ENCODE measurements around the gene NID2. TPM values are rescaled to one million over a fixed set of nuclear protein-coding genes. Genes with fewer than 3 reads are reported as not detected.
A peak's percentile ranks its signal among the peaks of the same experiment; 100 is the strongest.

NID2 gene
- total RNA-seq, 1 experiment from 2014 or later = 12.6 TPM

- Histone ChIP-seq H3K36me3 (ENCODE audit: insufficient read depth, low read length, poor library complexity, severe bottlenecking) (peaks cover 77% of the 10 kb centered on the region), H3K4me3 (ENCODE audit: low read depth, low read length, poor library complexity, severe bottlenecking) (no peak overlapping the region), H3K4me1 (ENCODE audit: insufficient read depth, low read length, poor library complexity, severe bottlenecking) (peaks cover 5% of the 10 kb centered on the region), H3K9me3 (ENCODE audit: low read depth, low read length, poor library complexity, severe bottlenecking) (no peaks in the 10 kb centered on the region), H3K27me3 (replicated peaks; ENCODE audit: insufficient read depth, low read depth, low read length, poor library complexity) (no peaks in the 10 kb centered on the region), H3K27ac (ENCODE audit: low read depth, low read length, poor library complexity, severe bottlenecking) (no peak overlapping the region)
- peak; percentile 53 for DNase-seq (ENCODE audit: low spot score)
- BruUV-seq (replicated peaks) = no TSS peak
- TF ChIP-seq EZH2 (IDR thresholded peaks at IDR 0.05; ENCODE audit: borderline replicate concordance, low read depth, low read length, poor library complexity, severe bottlenecking) = no peak
- TF ChIP-seq, protein P1, sequence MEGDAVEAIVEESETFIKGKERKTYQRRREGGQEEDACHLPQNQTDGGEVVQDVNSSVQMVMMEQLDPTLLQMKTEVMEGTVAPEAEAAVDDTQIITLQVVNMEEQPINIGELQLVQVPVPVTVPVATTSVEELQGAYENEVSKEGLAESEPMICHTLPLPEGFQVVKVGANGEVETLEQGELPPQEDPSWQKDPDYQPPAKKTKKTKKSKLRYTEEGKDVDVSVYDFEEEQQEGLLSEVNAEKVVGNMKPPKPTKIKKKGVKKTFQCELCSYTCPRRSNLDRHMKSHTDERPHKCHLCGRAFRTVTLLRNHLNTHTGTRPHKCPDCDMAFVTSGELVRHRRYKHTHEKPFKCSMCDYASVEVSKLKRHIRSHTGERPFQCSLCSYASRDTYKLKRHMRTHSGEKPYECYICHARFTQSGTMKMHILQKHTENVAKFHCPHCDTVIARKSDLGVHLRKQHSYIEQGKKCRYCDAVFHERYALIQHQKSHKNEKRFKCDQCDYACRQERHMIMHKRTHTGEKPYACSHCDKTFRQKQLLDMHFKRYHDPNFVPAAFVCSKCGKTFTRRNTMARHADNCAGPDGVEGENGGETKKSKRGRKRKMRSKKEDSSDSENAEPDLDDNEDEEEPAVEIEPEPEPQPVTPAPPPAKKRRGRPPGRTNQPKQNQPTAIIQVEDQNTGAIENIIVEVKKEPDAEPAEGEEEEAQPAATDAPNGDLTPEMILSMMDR (conservative IDR thresholded peaks at IDR 0.05; ENCODE audit: low read depth, low read length) = peak; percentile 80
- intact Hi-C loops (cut with micrococcal nuclease; ENCODE audit: unreplicated experiment) = loop anchor here (2.0 to 10.0 kb wide), 2 partner anchors 135 to 279 kb away; no protein-coding TSS in a partner anchor
- ChIA-PET POLR2A (ENCODE audit: low non-redundant PET) (no interaction called here), CTCF (no interaction called here)
Measured at GRCh38 chr14:51996148-51996746, 72.6 kb downstream of the NID2 start.

GRCh38 chr14:51993285-51993920 is 75.5 kb downstream of the NID2 start:
- Histone ChIP-seq H3K4me1 (ENCODE audit: insufficient read depth, low read length, poor library complexity, severe bottlenecking) (peaks cover 3% of the 10 kb centered on the region), H3K27me3 (replicated peaks; ENCODE audit: insufficient read depth, low read depth, low read length, poor library complexity) (no peaks in the 10 kb centered on the region), H3K9me3 (ENCODE audit: low read depth, low read length, poor library complexity, severe bottlenecking) (no peaks in the 10 kb centered on the region), H3K4me3 (ENCODE audit: low read depth, low read length, poor library complexity, severe bottlenecking) (no peak overlapping the region), H3K36me3 (ENCODE audit: insufficient read depth, low read length, poor library complexity, severe bottlenecking) (peaks cover 69% of the 10 kb centered on the region), H3K27ac (ENCODE audit: low read depth, low read length, poor library complexity, severe bottlenecking) (no peak overlapping the region)
- no TSS peak for BruUV-seq (replicated peaks)
- ChIA-PET CTCF (interaction anchor here (0.6 kb wide), 1 partner anchor 340 kb away, joined by 6 read pairs; no protein-coding TSS in a partner anchor), POLR2A (ENCODE audit: low non-redundant PET) (no interaction called here)
- no peak for DNase-seq (ENCODE audit: low spot score)
- intact Hi-C loops (cut with micrococcal nuclease; ENCODE audit: unreplicated experiment) = loop anchor here (10.0 kb wide), 1 partner anchor 281 kb away; no protein-coding TSS in a partner anchor
- TF ChIP-seq EZH2 (IDR thresholded peaks at IDR 0.05; ENCODE audit: borderline replicate concordance, low read depth, low read length, poor library complexity, severe bottlenecking) = no peak
- TF ChIP-seq, protein P1 (conservative IDR thresholded peaks at IDR 0.05; ENCODE audit: low read depth, low read length) = no peak

GRCh38 chr14:51990488-51990887 is 78.4 kb downstream of the NID2 start:
- TF ChIP-seq, protein P1 (conservative IDR thresholded peaks at IDR 0.05; ENCODE audit: low read depth, low read length) = no peak
- TF ChIP-seq EZH2 (IDR thresholded peaks at IDR 0.05; ENCODE audit: borderline replicate concordance, low read depth, low read length, poor library complexity, severe bottlenecking) = no peak
- no peaks in the 10 kb centered on the region for H3K9me3 ChIP-seq (ENCODE audit: low read depth, low read length, poor library complexity, severe bottlenecking)
- H3K4me3 ChIP-seq (ENCODE audit: low read depth, low read length, poor library complexity, severe bottlenecking) = peak overlapping the region; percentile 81
- intact Hi-C loops (cut with micrococcal nuclease; ENCODE audit: unreplicated experiment) = loop anchor here (10.0 kb wide), 1 partner anchor 284 kb away; no protein-coding TSS in a partner anchor
- CTCF ChIA-PET = no interaction called here
- no peaks in the 10 kb centered on the region for H3K27me3 ChIP-seq (replicated peaks; ENCODE audit: insufficient read depth, low read depth, low read length, poor library complexity)
- peaks cover 46% of the 10 kb centered on the region for H3K36me3 ChIP-seq (ENCODE audit: insufficient read depth, low read length, poor library complexity, severe bottlenecking)
- H3K27ac ChIP-seq (ENCODE audit: low read depth, low read length, poor library complexity, severe bottlenecking) = no peak overlapping the region
- BruUV-seq (replicated peaks) = no TSS peak
- H3K4me1 ChIP-seq (ENCODE audit: insufficient read depth, low read length, poor library complexity, severe bottlenecking) = peaks cover 3% of the 10 kb centered on the region
- no peak for DNase-seq (ENCODE audit: low spot score)
- POLR2A ChIA-PET (ENCODE audit: low non-redundant PET) = no interaction called here

Data from A673 (cell line).